RWPE2 (cell line): ENCODE data around the gene SCD5.

Experiments
- ATAC-seq: fragments of 200-7000 bp; cut with Tn5 transposase; 3 replicates; pipeline ENCODE4 v1.9.1; 2021; ENCODE audit warnings: low read depth
- DNase-seq: peaks from one replicate; pipeline ENCODE4 v3.0.0-alpha.2; 2020; ENCODE audit warnings: low spot score
- H3K27ac ChIP-seq: fragments of 450-650 bp; 2 replicates; pipeline ENCODE4 v1.5.1; 2017; ENCODE audit warnings: mild to moderate bottlenecking; ENCODE audit not compliant: poor library complexity, severe bottlenecking
- H3K27me3 ChIP-seq: fragments of 250-450 bp; sonication (Bioruptor Pico); 2 replicates; pipeline ENCODE4 v1.5.1; 2021; ENCODE audit warnings: mild to moderate bottlenecking, moderate library complexity; ENCODE audit not compliant: insufficient read depth, poor library complexity, severe bottlenecking
- H3K36me3 ChIP-seq: fragments of 250-450 bp; sonication (Bioruptor Pico); 2 replicates; pipeline ENCODE4 v1.5.1; 2020; ENCODE audit warnings: low read depth, mild to moderate bottlenecking, moderate library complexity
- H3K4me1 ChIP-seq: fragments of 250-450 bp; sonication (Bioruptor Pico); 2 replicates; pipeline ENCODE4 v1.5.1; 2021; ENCODE audit warnings: mild to moderate bottlenecking, moderate library complexity; ENCODE audit not compliant: insufficient read depth, poor library complexity, severe bottlenecking
- H3K4me3 ChIP-seq: fragments of 250-450 bp; sonication (Bioruptor Pico); 2 replicates; pipeline ENCODE4 v1.5.1; 2021; ENCODE audit warnings: mild to moderate bottlenecking, moderate library complexity; ENCODE audit not compliant: severe bottlenecking
- H3K9me3 ChIP-seq: fragments of 250-450 bp; sonication (Bioruptor Pico); 2 replicates; pipeline ENCODE4 v1.5.1; 2021; ENCODE audit warnings: mild to moderate bottlenecking, moderate library complexity; ENCODE audit not compliant: severe bottlenecking
- CTCF ChIP-seq: fragments of 450-650 bp; IDR thresholded peaks from one replicate; pipeline ENCODE4 v1.5.1; 2017; ENCODE audit warnings: mild to moderate bottlenecking, moderate library complexity; ENCODE audit not compliant: poor library complexity, severe bottlenecking

SCD5 gene

GRCh38 chr4:82661181-82661992 lies 137.2 kb downstream of the SCD5 start:
- Histone ChIP-seq H3K27me3 (no peaks in the 10 kb centered on the region), H3K36me3 (no peaks in the 10 kb centered on the region), H3K9me3 (no peaks in the 10 kb centered on the region), H3K4me3 (no peak overlapping the region), H3K4me1 (no peaks in the 10 kb centered on the region), H3K27ac (no peak overlapping the region)
- TF ChIP-seq CTCF = no peak
- no peak for DNase-seq
- no peak for ATAC-seq

- Histone ChIP-seq H3K27me3 (no peaks in the 10 kb centered on the region), H3K27ac (no peak overlapping the region), H3K4me1 (no peaks in the 10 kb centered on the region), H3K36me3 (no peaks in the 10 kb centered on the region), H3K4me3 (no peak overlapping the region), H3K9me3 (no peaks in the 10 kb centered on the region)
- ATAC-seq = peak; percentile 48; the same call in 2 of the 3 replicates
- no peak for TF ChIP-seq CTCF
- DNase-seq = no peak
Observed at GRCh38 chr4:82652062-82652461, 146.5 kb downstream of the SCD5 start.

- H3K27me3 ChIP-seq = no peaks in the 10 kb centered on the region
- no peak for DNase-seq
- H3K9me3 ChIP-seq = no peaks in the 10 kb centered on the region
- no peaks in the 10 kb centered on the region for H3K4me1 ChIP-seq
- H3K36me3 ChIP-seq = no peaks in the 10 kb centered on the region
- no peak for ATAC-seq
- no peak overlapping the region for H3K4me3 ChIP-seq
- H3K27ac ChIP-seq = no peak overlapping the region
- TF ChIP-seq CTCF = no peak
Observed at GRCh38 chr4:82650868-82651267, 147.7 kb downstream of the SCD5 start.

GRCh38 chr4:82648356-82648755 lies 150.2 kb downstream of the SCD5 start:
- Histone ChIP-seq H3K36me3 (no peaks in the 10 kb centered on the region), H3K27ac (no peak overlapping the region), H3K4me1 (no peaks in the 10 kb centered on the region), H3K9me3 (no peaks in the 10 kb centered on the region), H3K27me3 (no peaks in the 10 kb centered on the region), H3K4me3 (no peak overlapping the region)
- no peak for DNase-seq
- no peak for TF ChIP-seq CTCF
- ATAC-seq = peak; percentile 36; the same call in 2 of the 3 replicates

GRCh38 chr4:82645936-82646565 lies 152.5 kb downstream of the SCD5 start:
- Histone ChIP-seq H3K27me3 (no peaks in the 10 kb centered on the region), H3K36me3 (no peaks in the 10 kb centered on the region), H3K27ac (no peak overlapping the region), H3K4me1 (no peaks in the 10 kb centered on the region), H3K4me3 (no peak overlapping the region), H3K9me3 (no peaks in the 10 kb centered on the region)
- DNase-seq (no peak), ATAC-seq (no peak)
- TF ChIP-seq CTCF = no peak
